ENCODE data around the gene SYT12. TPM values are rescaled to one million over a fixed set of nuclear protein-coding genes. Genes with fewer than 3 reads are reported as not detected.

Gene SYT12
- total and polyA plus RNA-seq, 2 of the 13 experiments (the other 11 are each of a cell fraction or from before 2014, with no cell fraction given), result 0.01 to 0.02 TPM

DNA sequence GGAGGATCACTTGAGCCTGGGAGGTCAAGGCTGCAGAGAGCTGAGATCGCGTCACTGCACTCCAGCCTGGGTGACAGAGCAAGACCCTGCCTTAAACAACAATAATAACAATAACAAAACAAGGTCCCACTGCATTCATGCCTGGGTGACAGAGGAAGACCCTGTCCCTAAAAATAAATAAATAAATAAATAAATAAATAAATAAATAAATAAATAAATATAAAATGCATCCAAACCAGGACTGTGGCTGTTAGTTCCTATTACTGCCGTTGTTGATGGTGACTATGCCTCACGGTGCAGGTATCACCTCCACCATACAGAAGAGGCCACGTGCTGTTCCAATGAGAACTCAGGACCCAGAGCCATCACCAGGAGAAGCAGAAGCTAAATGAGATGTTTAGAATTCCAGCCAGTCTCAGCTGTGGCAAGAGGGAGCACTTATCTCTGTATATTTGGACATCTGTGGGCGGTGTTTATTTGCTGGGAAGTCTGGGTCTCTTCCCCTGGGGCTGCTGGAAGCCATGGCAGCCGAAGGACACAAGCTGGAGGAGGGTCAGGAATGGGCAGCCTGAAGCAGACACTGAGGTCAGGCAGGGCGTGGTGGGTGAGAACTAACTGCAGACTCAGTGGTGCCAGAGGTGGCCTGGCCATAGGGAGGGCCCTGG is 26.2 kb upstream of the SYT12 start (continued):
- TF ChIP-seq, protein P1, sequence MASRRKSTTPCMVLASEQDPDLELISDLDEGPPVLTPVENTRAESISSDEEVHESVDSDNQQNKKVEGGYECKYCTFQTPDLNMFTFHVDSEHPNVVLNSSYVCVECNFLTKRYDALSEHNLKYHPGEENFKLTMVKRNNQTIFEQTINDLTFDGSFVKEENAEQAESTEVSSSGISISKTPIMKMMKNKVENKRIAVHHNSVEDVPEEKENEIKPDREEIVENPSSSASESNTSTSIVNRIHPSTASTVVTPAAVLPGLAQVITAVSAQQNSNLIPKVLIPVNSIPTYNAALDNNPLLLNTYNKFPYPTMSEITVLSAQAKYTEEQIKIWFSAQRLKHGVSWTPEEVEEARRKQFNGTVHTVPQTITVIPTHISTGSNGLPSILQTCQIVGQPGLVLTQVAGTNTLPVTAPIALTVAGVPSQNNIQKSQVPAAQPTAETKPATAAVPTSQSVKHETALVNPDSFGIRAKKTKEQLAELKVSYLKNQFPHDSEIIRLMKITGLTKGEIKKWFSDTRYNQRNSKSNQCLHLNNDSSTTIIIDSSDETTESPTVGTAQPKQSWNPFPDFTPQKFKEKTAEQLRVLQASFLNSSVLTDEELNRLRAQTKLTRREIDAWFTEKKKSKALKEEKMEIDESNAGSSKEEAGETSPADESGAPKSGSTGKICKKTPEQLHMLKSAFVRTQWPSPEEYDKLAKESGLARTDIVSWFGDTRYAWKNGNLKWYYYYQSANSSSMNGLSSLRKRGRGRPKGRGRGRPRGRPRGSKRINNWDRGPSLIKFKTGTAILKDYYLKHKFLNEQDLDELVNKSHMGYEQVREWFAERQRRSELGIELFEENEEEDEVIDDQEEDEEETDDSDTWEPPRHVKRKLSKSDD (CRISPR knock-in tag; IDR thresholded peaks at IDR 0.05; ENCODE audit: low read depth), result no peak
- TF ChIP-seq ATF4 (CRISPR knock-in tag; IDR thresholded peaks at IDR 0.05) (no peak), ZBTB4 (CRISPR knock-in tag; IDR thresholded peaks at IDR 0.05; ENCODE audit: borderline replicate concordance) (no peak), RAD51 (IDR thresholded peaks at IDR 0.05; ENCODE audit: borderline replicate concordance) (no peak), NR3C1 (CRISPR knock-in tag; IDR thresholded peaks at IDR 0.05) (no peak), SMAD9 (CRISPR knock-in tag; IDR thresholded peaks at IDR 0.05) (no peak), ZNF704 (CRISPR knock-in tag; IDR thresholded peaks at IDR 0.05; ENCODE audit: borderline replicate concordance) (no peak), ZFP36L1 (CRISPR knock-in tag; IDR thresholded peaks at IDR 0.05) (no peak), ZNF101 (CRISPR knock-in tag; IDR thresholded peaks at IDR 0.05; ENCODE audit: borderline replicate concordance, low read depth) (no peak), ZNF44 (CRISPR knock-in tag; IDR thresholded peaks at IDR 0.05) (no peak), ASH2L (IDR thresholded peaks at IDR 0.05; ENCODE audit: insufficient read length, low read depth, low read length) (no peak), CTCF (CRISPR knock-in tag; IDR thresholded peaks at IDR 0.05) (0 out of 2 replicates have a peak, but pooled peaks have one; percentile 6), MNT (IDR thresholded peaks at IDR 0.05) (no peak)
- TF ChIP-seq, protein P2, sequence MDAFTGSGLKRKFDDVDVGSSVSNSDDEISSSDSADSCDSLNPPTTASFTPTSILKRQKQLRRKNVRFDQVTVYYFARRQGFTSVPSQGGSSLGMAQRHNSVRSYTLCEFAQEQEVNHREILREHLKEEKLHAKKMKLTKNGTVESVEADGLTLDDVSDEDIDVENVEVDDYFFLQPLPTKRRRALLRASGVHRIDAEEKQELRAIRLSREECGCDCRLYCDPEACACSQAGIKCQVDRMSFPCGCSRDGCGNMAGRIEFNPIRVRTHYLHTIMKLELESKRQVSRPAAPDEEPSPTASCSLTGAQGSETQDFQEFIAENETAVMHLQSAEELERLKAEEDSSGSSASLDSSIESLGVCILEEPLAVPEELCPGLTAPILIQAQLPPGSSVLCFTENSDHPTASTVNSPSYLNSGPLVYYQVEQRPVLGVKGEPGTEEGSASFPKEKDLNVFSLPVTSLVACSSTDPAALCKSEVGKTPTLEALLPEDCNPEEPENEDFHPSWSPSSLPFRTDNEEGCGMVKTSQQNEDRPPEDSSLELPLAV (CRISPR knock-in tag; conservative IDR thresholded peaks at IDR 0.05; ENCODE audit: low read depth), result no peak

All from HepG2 (cell line).